Jurkat, Clone E6-1 (cell line): ENCODE data around the gene COL6A5. TPM values are rescaled to one million over a fixed set of nuclear protein-coding genes. Genes with fewer than 3 reads are reported as not detected.
"Not testable (repeated sequence)": the region's sequence is repeated elsewhere in the genome, so short reads cannot be mapped to it uniquely, and the experiment has no call there.

Experiments
- DNase-seq: peaks from one replicate; pipeline ENCODE4 v3.0.0-alpha.2; 2011; ENCODE audit warnings: low read depth, low spot score
- H3K4me3 ChIP-seq: 2 replicates; pipeline ENCODE4 v1.5.1; 2011; ENCODE audit warnings: mild to moderate bottlenecking, low read length, control low read depth, moderate library complexity
- polyA plus RNA-seq: library from polyadenylated mRNA; unstranded; fragments of >200 nt; gene quantifications from one replicate; pipeline ENCODE4 v1.2.1, GENCODE V29; 2012; ENCODE audit warnings: missing spikeins; ENCODE audit not compliant: insufficient read length, insufficient read depth

Gene COL6A5
- polyA plus RNA-seq, result not detected

- no peak for DNase-seq
- no peak within 1 kb of the TSS for H3K4me3 ChIP-seq
These were observed at the start of gene COL6A5 for GRCh38 chr3:130345487-130346079. TSS of gene COL6A5 (plus strand) at chr3:130345672. CDS start at chr3:130373639, 27,967 bp downstream.

GRCh38 chr3:130299531-130299930 lies 45.9 kb upstream of the COL6A5 start:
- no peak overlapping the region for H3K4me3 ChIP-seq
- DNase-seq, result no peak

GRCh38 chr3:130300888-130301287 lies 44.6 kb upstream of the COL6A5 start:
- no peak overlapping the region for H3K4me3 ChIP-seq

GRCh38 chr3:130310109-130310508 lies 35.4 kb upstream of the COL6A5 start:
- no peak overlapping the region for H3K4me3 ChIP-seq
- no peak for DNase-seq

More at GRCh38 chr3:130300888-130301287, 44.6 kb upstream of the COL6A5 start:
- DNase-seq, result no peak

- no peak for DNase-seq
- H3K4me3 ChIP-seq, result no peak overlapping the region
These were observed 33.1 kb upstream of the COL6A5 start for GRCh38 chr3:130312374-130312773.

- no peak for DNase-seq
- H3K4me3 ChIP-seq, result no peak overlapping the region
These were observed 29.3 kb upstream of the COL6A5 start for GRCh38 chr3:130316169-130316568.

- H3K4me3 ChIP-seq, result no peak overlapping the region
- DNase-seq, result no peak
These were observed 22.0 kb upstream of the COL6A5 start for GRCh38 chr3:130323503-130323902.

GRCh38 chr3:130340766-130341165 lies 4.7 kb upstream of the COL6A5 start:
- no peak for DNase-seq
- no peak overlapping the region for H3K4me3 ChIP-seq

GRCh38 chr3:130341388-130341787 lies 4.1 kb upstream of the COL6A5 start:
- H3K4me3 ChIP-seq, result no peak overlapping the region
- DNase-seq, result no peak

- no peak for DNase-seq
- H3K4me3 ChIP-seq, result no peak overlapping the region
These were observed 3.6 kb upstream of the COL6A5 start for GRCh38 chr3:130341882-130342281.

GRCh38 chr3:130342821-130343661 lies 2.4 kb upstream of the COL6A5 start:
- H3K4me3 ChIP-seq, result no peak overlapping the region
- DNase-seq, result no peak

GRCh38 chr3:130348258-130348657 lies 2.8 kb downstream of the COL6A5 start:
- not testable (repeated sequence) for H3K4me3 ChIP-seq, DNase-seq

- no peak for DNase-seq
- H3K4me3 ChIP-seq, result no peak overlapping the region
These were observed 9.0 kb downstream of the COL6A5 start for GRCh38 chr3:130354430-130354829.

GRCh38 chr3:130374033-130374432 lies 28.6 kb downstream of the COL6A5 start:
- no peak for DNase-seq
- no peak overlapping the region for H3K4me3 ChIP-seq

GRCh38 chr3:130374908-130375307 lies 29.4 kb downstream of the COL6A5 start:
- no peak for DNase-seq
- H3K4me3 ChIP-seq, result no peak overlapping the region

- no peak overlapping the region for H3K4me3 ChIP-seq
- DNase-seq, result no peak
These were observed 32.6 kb downstream of the COL6A5 start for GRCh38 chr3:130377960-130378676.

- DNase-seq, result no peak
These were observed 33.3 kb downstream of the COL6A5 start for GRCh38 chr3:130378677-130379191.

GRCh38 chr3:130379274-130379673 lies 33.8 kb downstream of the COL6A5 start:
- H3K4me3 ChIP-seq, result no peak overlapping the region
- no peak for DNase-seq

More at GRCh38 chr3:130378677-130379191, 33.3 kb downstream of the COL6A5 start:
- no peak overlapping the region for H3K4me3 ChIP-seq

GRCh38 chr3:130380398-130380797 lies 34.9 kb downstream of the COL6A5 start:
- no peak for DNase-seq
- H3K4me3 ChIP-seq, result no peak overlapping the region

- no peak for DNase-seq
- H3K4me3 ChIP-seq, result no peak overlapping the region
These were observed 38.0 kb downstream of the COL6A5 start for GRCh38 chr3:130383424-130383823.
